Measurements from ENCODE around the gene MINDY3.
"Not testable (repeated sequence)": the region's sequence is repeated elsewhere in the genome, so short reads cannot be mapped to it uniquely, and the experiment has no call there.

MINDY3 gene

DNA sequence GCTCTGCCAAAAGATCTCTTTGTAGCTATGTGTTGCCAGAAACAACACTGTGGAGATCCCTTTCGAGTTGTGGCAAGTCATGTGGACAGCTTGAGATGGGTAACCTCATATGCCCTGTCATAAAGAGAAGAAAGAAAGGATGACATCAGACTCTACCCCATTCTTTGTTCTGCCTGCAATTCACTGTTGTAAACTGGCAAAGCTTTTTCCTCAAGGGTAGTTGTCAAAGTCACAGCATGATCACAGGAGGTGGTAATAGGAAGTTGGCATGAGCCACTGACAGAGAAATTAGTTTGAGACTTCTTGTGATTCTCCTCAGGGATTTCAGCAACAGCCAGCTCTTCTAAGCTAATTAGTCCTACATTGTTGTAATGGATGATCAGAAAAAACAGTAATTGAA, 19.4 kb upstream of the MINDY3 start:
- TF ChIP-seq, protein P1, sequence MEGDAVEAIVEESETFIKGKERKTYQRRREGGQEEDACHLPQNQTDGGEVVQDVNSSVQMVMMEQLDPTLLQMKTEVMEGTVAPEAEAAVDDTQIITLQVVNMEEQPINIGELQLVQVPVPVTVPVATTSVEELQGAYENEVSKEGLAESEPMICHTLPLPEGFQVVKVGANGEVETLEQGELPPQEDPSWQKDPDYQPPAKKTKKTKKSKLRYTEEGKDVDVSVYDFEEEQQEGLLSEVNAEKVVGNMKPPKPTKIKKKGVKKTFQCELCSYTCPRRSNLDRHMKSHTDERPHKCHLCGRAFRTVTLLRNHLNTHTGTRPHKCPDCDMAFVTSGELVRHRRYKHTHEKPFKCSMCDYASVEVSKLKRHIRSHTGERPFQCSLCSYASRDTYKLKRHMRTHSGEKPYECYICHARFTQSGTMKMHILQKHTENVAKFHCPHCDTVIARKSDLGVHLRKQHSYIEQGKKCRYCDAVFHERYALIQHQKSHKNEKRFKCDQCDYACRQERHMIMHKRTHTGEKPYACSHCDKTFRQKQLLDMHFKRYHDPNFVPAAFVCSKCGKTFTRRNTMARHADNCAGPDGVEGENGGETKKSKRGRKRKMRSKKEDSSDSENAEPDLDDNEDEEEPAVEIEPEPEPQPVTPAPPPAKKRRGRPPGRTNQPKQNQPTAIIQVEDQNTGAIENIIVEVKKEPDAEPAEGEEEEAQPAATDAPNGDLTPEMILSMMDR (IDR thresholded peaks at IDR 0.05; ENCODE audit: low read depth, low read length, poor library complexity, severe bottlenecking) = no peak
- TF ChIP-seq EZH2phosphoT487 (IDR thresholded peaks at IDR 0.05; ENCODE audit: borderline replicate concordance, low read length) = no peak
- Histone ChIP-seq H3K4me3 (ENCODE audit: low read length) (no peak overlapping the region), H3K4me2 (ENCODE audit: low read length) (no peak overlapping the region), H3F3A (ENCODE audit: control insufficient read depth, insufficient read depth) (no peaks in the 10 kb centered on the region), H3K9me3 (ENCODE audit: control insufficient read depth, insufficient read depth, low read length) (no peaks in the 10 kb centered on the region), H3K79me2 (ENCODE audit: control insufficient read depth, low read length) (no peaks in the 10 kb centered on the region), H4K20me1 (ENCODE audit: control insufficient read depth, insufficient read depth, low read depth, low read length) (no peaks in the 10 kb centered on the region), H3K27ac (ENCODE audit: low read depth, low read length) (no peak overlapping the region), H3K9me2 (replicated peaks; ENCODE audit: control insufficient read depth, low read length) (no peaks in the 10 kb centered on the region), H3K36me3 (ENCODE audit: control insufficient read depth, low read length) (no peaks in the 10 kb centered on the region), H3K4me1 (ENCODE audit: control insufficient read depth, low read length) (no peaks in the 10 kb centered on the region), H3K27me3 (ENCODE audit: control insufficient read depth, low read length) (peaks cover 8% of the 10 kb centered on the region; the same call in 1 of the 2 replicates)

DNA sequence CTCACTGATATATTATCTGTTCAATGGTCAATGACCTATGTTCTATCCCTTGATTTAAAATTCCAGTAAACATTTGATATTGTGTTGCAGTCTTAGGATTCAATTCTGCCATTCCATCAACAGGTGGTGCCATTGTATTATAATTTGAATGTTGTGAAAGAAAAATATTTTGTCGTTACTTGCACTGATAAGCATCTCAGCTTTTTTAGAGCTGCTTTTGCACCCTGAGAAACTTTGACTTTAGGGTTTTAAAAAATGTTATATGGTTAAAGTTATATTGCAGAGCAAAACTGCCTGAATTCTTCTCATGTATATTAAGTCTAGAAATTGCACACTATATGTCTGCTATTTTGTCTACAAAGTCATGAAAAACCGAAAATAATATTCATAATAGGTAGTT, 18.8 kb upstream of the MINDY3 start:
- no peaks in the 10 kb centered on the region for H3K36me3 ChIP-seq (ENCODE audit: control insufficient read depth, low read length)
- H3K4me2 ChIP-seq (ENCODE audit: low read length) = no peak overlapping the region
- no peaks in the 10 kb centered on the region for H3K79me2 ChIP-seq (ENCODE audit: control insufficient read depth, low read length)
- no peaks in the 10 kb centered on the region for H3K9me3 ChIP-seq (ENCODE audit: control insufficient read depth, insufficient read depth, low read length)
- no peaks in the 10 kb centered on the region for H3K9me2 ChIP-seq (replicated peaks; ENCODE audit: control insufficient read depth, low read length)
- H3K4me3 ChIP-seq (ENCODE audit: low read length) = no peak overlapping the region
- no peaks in the 10 kb centered on the region for H3K4me1 ChIP-seq (ENCODE audit: control insufficient read depth, low read length)
- H3K27ac ChIP-seq (ENCODE audit: low read depth, low read length) = no peak overlapping the region
- peaks cover 7% of the 10 kb centered on the region; the same call in 1 of the 2 replicates for H3K27me3 ChIP-seq (ENCODE audit: control insufficient read depth, low read length)
- no peaks in the 10 kb centered on the region for H4K20me1 ChIP-seq (ENCODE audit: control insufficient read depth, insufficient read depth, low read depth, low read length)
- TF ChIP-seq EZH2phosphoT487 (IDR thresholded peaks at IDR 0.05; ENCODE audit: borderline replicate concordance, low read length) = no peak
- TF ChIP-seq, protein P1 (IDR thresholded peaks at IDR 0.05; ENCODE audit: low read depth, low read length, poor library complexity, severe bottlenecking) = peak; percentile 58
- no peaks in the 10 kb centered on the region for H3F3A ChIP-seq (ENCODE audit: control insufficient read depth, insufficient read depth)

DNA sequence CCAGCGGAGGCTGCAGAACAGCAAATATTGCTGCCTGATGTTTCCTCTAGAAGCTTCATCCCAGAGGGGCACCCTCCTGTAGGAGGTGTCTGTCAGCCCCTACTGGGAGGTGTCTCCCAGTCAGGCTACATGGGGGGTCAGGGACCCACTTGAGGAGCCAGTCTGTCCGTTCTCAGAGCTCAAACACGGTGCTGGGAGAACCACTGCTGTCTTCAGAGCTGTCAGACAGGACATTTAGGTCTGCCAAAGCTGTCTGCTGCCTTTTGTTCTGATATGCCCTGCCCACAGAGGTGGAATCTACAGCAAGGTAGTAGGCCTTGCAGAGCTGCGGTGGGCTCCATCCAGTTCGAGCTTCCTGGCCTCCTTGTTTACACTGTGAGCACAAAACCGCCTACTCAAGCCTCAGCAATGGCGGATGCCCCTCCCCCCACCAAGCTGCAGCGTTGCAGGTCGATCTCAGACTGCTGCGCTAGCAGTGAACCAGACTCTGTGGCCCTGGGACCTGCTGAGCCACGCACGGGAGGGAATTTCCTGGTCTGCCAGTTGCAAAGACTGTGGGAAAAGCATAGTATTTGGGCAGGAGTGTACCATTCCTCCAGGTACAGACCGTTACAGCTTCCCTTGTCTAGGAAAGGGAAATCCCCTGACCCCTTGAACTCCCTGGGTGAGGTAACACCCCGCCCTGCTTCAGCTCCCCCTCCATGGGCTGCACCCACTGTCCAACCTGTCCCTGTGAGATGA, 17.7 kb upstream of the MINDY3 start:
- no peaks in the 10 kb centered on the region for H3K79me2 ChIP-seq (ENCODE audit: control insufficient read depth, low read length)
- H3K4me3 ChIP-seq (ENCODE audit: low read length) = no peak overlapping the region
- no peaks in the 10 kb centered on the region for H3K36me3 ChIP-seq (ENCODE audit: control insufficient read depth, low read length)
- no peaks in the 10 kb centered on the region for H3F3A ChIP-seq (ENCODE audit: control insufficient read depth, insufficient read depth)
- no peak overlapping the region for H3K4me2 ChIP-seq (ENCODE audit: low read length)
- H3K9me2 ChIP-seq (replicated peaks; ENCODE audit: control insufficient read depth, low read length) = no peaks in the 10 kb centered on the region
- H3K27me3 ChIP-seq (ENCODE audit: control insufficient read depth, low read length) = peaks cover 5% of the 10 kb centered on the region; the same call in 1 of the 2 replicates
- H4K20me1 ChIP-seq (ENCODE audit: control insufficient read depth, insufficient read depth, low read depth, low read length) = no peaks in the 10 kb centered on the region
- H3K27ac ChIP-seq (ENCODE audit: low read depth, low read length) = no peak overlapping the region
- TF ChIP-seq, protein P1 (IDR thresholded peaks at IDR 0.05; ENCODE audit: low read depth, low read length, poor library complexity, severe bottlenecking) = no peak
- no peak for TF ChIP-seq EZH2phosphoT487 (IDR thresholded peaks at IDR 0.05; ENCODE audit: borderline replicate concordance, low read length)
- H3K9me3 ChIP-seq (ENCODE audit: control insufficient read depth, insufficient read depth, low read length) = no peaks in the 10 kb centered on the region
- no peaks in the 10 kb centered on the region for H3K4me1 ChIP-seq (ENCODE audit: control insufficient read depth, low read length)

DNA sequence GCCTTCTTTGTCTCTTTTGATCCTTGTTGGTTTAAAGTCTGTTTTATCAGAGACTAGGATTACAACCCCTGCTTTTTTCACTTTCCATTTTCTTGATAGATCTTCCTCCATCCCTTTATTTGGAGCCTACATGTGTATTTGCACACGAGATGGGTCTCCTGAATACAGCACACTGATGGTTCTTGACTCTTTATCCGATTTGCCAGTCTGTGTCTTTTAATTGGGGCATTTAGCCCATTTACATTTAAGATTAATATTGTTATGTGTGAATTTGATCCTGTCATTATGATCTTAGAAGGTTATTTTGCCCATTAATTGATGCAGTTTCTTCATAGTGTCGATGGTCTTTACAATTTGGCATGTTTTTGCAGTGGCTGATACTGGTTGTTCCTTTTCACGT, 16.0 kb upstream of the MINDY3 start:
- H3K79me2 ChIP-seq (ENCODE audit: control insufficient read depth, low read length); H3K4me2 ChIP-seq (ENCODE audit: low read length); H3K4me1 ChIP-seq (ENCODE audit: control insufficient read depth, low read length); H4K20me1 ChIP-seq (ENCODE audit: control insufficient read depth, insufficient read depth, low read depth, low read length); H3K9me3 ChIP-seq (ENCODE audit: control insufficient read depth, insufficient read depth, low read length); H3F3A ChIP-seq (ENCODE audit: control insufficient read depth, insufficient read depth); H3K9me2 ChIP-seq (replicated peaks; ENCODE audit: control insufficient read depth, low read length); H3K36me3 ChIP-seq (ENCODE audit: control insufficient read depth, low read length); H3K4me3 ChIP-seq (ENCODE audit: low read length); H3K27me3 ChIP-seq (ENCODE audit: control insufficient read depth, low read length); H3K27ac ChIP-seq (ENCODE audit: low read depth, low read length): not testable (repeated sequence)

DNA sequence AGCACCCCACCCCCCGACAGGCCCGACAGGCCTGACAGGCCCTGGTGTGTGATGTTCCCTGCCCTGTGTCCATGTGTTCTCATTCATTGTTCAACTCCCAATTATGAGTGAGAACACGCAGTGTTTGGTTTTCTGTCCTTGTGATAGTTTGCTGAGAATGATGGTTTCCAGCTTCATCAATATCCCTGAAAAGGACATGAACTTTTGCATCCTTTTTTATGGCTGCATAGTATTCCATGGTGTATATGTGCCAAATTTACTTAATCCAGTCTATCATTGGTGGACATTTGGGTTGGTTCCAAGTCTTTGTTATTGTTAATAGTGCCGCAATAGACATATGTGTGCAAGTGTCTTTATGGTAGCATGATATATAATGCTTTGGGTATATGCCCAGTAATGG, 12.3 kb upstream of the MINDY3 start:
- H3K4me2 ChIP-seq (ENCODE audit: low read length); H3K4me3 ChIP-seq (ENCODE audit: low read length); H3K79me2 ChIP-seq (ENCODE audit: control insufficient read depth, low read length); H3K27ac ChIP-seq (ENCODE audit: low read depth, low read length); H4K20me1 ChIP-seq (ENCODE audit: control insufficient read depth, insufficient read depth, low read depth, low read length); H3K9me2 ChIP-seq (replicated peaks; ENCODE audit: control insufficient read depth, low read length); H3K4me1 ChIP-seq (ENCODE audit: control insufficient read depth, low read length); H3F3A ChIP-seq (ENCODE audit: control insufficient read depth, insufficient read depth); H3K9me3 ChIP-seq (ENCODE audit: control insufficient read depth, insufficient read depth, low read length); H3K36me3 ChIP-seq (ENCODE audit: control insufficient read depth, low read length): not testable (repeated sequence)
- H3K27me3 ChIP-seq (ENCODE audit: control insufficient read depth, low read length) = peaks cover 13% of the 10 kb centered on the region

Data from DOHH2 (cell line).